Lung (tissue), 12 donors: ENCODE measurements around the gene ZBTB47. TPM values are rescaled to one million over a fixed set of nuclear protein-coding genes. Genes with fewer than 3 reads are reported as not detected.

Experiments
- ATAC-seq: fragments of 200-7000 bp; cut with Tn5 transposase; one replicate; pipeline ENCODE4 v1.9.1; 2020; ENCODE audit warnings: moderate number of reproducible peaks; ENCODE audit not compliant: insufficient read depth, low FRiP score
- DNase-seq, 3 donors: peaks; one replicate each; pipeline ENCODE4 v3.0.0-alpha.2; 2013 to 2017
- H3K27ac ChIP-seq, 2 donors: one replicate each; pipeline ENCODE4 v1.5.1; 2013; ENCODE audit warnings: mild to moderate bottlenecking in 2 of 2, moderate library complexity in 2 of 2, control low read depth in 1 of 2, inconsistent platforms in 1 of 2, low read depth in 1 of 2, low read length in 1 of 2
- H3K27me3 ChIP-seq, 3 donors: one replicate each; pipeline ENCODE4 v1.5.1; 2013; ENCODE audit warnings: low read length in 2 of 3; ENCODE audit not compliant: control insufficient read depth in 3 of 3, insufficient read depth in 3 of 3
- H3K36me3 ChIP-seq, 4 donors: one replicate each; pipeline ENCODE4 v1.5.1; 2013; ENCODE audit warnings: low read length in 4 of 4, mild to moderate bottlenecking in 1 of 4, moderate library complexity in 1 of 4; ENCODE audit not compliant: control insufficient read depth in 4 of 4, insufficient read depth in 4 of 4
- H3K4me1 ChIP-seq, 5 donors: one replicate each; pipeline ENCODE4 v1.5.1; 2013; ENCODE audit warnings: low read length in 5 of 5, mild to moderate bottlenecking in 2 of 5, moderate library complexity in 1 of 5; ENCODE audit not compliant: control insufficient read depth in 5 of 5, insufficient read depth in 5 of 5
- H3K4me3 ChIP-seq: one replicate; pipeline ENCODE4 v1.5.1; 2013; ENCODE audit warnings: mild to moderate bottlenecking, control low read depth, moderate library complexity
- H3K9ac ChIP-seq, 2 donors: one replicate each; pipeline ENCODE4 v1.5.1; 2013; ENCODE audit warnings: low read length in 2 of 2, control low read depth in 1 of 2; ENCODE audit not compliant: insufficient read depth in 1 of 2
- H3K9me3 ChIP-seq, 4 donors: one replicate each; pipeline ENCODE4 v1.5.1; 2013; ENCODE audit warnings: low read length in 3 of 4, mild to moderate bottlenecking in 1 of 4, moderate library complexity in 1 of 4; ENCODE audit not compliant: control insufficient read depth in 4 of 4, insufficient read depth in 3 of 4
- CTCF ChIP-seq: IDR thresholded peaks from 2 replicates; pipeline ENCODE4 v1.5.1; 2012; ENCODE audit warnings: mild to moderate bottlenecking; ENCODE audit errors: control extremely low read depth, extremely low read depth
- WGBS, 2 donors: extraction: QIAGEN DNeasy Blood & Tissue Kit; methylation state at CpG; one replicate each; pipeline ENCODE4 v1.1.7; 2013; 5-methylcytosine and 5-hydroxymethylcytosine counted together
- polyA plus RNA-seq, 2 donors: library from polyadenylated mRNA; stranded (reverse); fragments of 200-250 nt; gene quantifications; one replicate each; pipeline ENCODE4 v1.2.1, GENCODE V29; 2013
- total RNA-seq, 2 donors: library from RNA; depleted of rRNA in 1 of 2; stranded (reverse); fragments of >200 nt in 1 of 2; gene quantifications; one replicate each; pipeline ENCODE4 v1.2.1, GENCODE V29; 2014 to 2021
- donor health status: control.
- donor health status: control.
- donor health status: Bipolar disorder and iron deficiency.
- donor health status: healthy.
- donor health status: DM: yes; HTN: yes; CAD: no.

ZBTB47 gene
- total and polyA plus RNA-seq, 4 donors = 8.6 to 34.1 (median 15.8) TPM

- Histone ChIP-seq H3K36me3 (peaks cover 0 to 17% (median 0%) of the 10 kb centered on the region in 4 donors), H3K4me3 (no peak overlapping the region), H3K9me3 (no peaks in the 10 kb centered on the region), H3K4me1 (peaks cover 0 to 10% (median 6%) of the 10 kb centered on the region in 5 donors), H3K9ac (no peak overlapping the region), H3K27ac (peak overlapping the region in 1 of 2 donors; percentile 65), H3K27me3 (no peaks in the 10 kb centered on the region)
- WGBS, 2 donors = 85 to 89% methylated on average over 25 of the region's 25 CpGs
- DNase-seq (no peak), ATAC-seq (no peak)
- TF ChIP-seq CTCF = no peak
Observed at GRCh38 chr3:42659451-42660130, 6.1 kb downstream of the ZBTB47 start.

GRCh38 chr3:42660131-42660715, 6.7 kb downstream of the ZBTB47 start:
- peaks cover 0 to 6% (median 3%) of the 10 kb centered on the region in 5 donors for H3K4me1 ChIP-seq
- peaks cover 0 to 17% (median 0%) of the 10 kb centered on the region in 4 donors for H3K36me3 ChIP-seq
- ATAC-seq (no peak), DNase-seq (no peak)
- no peak overlapping the region for H3K4me3 ChIP-seq
- H3K9ac ChIP-seq = no peak overlapping the region
- 65 to 86% methylated on average over 6 of the region's 6 CpGs for WGBS, 2 donors
- H3K9me3 ChIP-seq = no peaks in the 10 kb centered on the region
- H3K27me3 ChIP-seq = no peaks in the 10 kb centered on the region
- TF ChIP-seq CTCF = no peak
- H3K27ac ChIP-seq = peak overlapping the region in 1 of 2 donors; percentile 65

- no peaks in the 10 kb centered on the region for H3K27me3 ChIP-seq
- ATAC-seq (no peak), DNase-seq (no peak)
- no peak overlapping the region for H3K9ac ChIP-seq
- peaks cover 0 to 17% (median 0%) of the 10 kb centered on the region in 4 donors for H3K36me3 ChIP-seq
- 81 to 87% methylated on average over 4 of the region's 4 CpGs for WGBS, 2 donors
- H3K9me3 ChIP-seq = no peaks in the 10 kb centered on the region
- H3K4me3 ChIP-seq = no peak overlapping the region
- TF ChIP-seq CTCF = no peak
- peaks cover 0 to 4% (median 0%) of the 10 kb centered on the region in 5 donors for H3K4me1 ChIP-seq
- H3K27ac ChIP-seq = peak overlapping the region in 1 of 2 donors; percentile 65
Observed at GRCh38 chr3:42660898-42661297, 7.4 kb downstream of the ZBTB47 start.
